Posterior vena cava (tissue), 2 donors: ENCODE measurements around the gene RASGEF1B. TPM values are rescaled to one million over a fixed set of nuclear protein-coding genes. Genes with fewer than 3 reads are reported as not detected.

Experiments used
- DNase-seq: peaks from one replicate; pipeline ENCODE4 v3.0.0-alpha.2; 2020; ENCODE audit warnings: low spot score
- intact Hi-C, 2 donors: fragments of 100-400 bp; cut with DNase I; formaldehyde crosslinking; loops; one replicate each; pipeline versions ENCODE4 v1.14.1 to v1.14.2; 2022 to 2023
- total RNA-seq, 2 donors: library from RNA; stranded (reverse); fragmentation: NEBNext Ultra II Directional; extraction: Animal tissue kit (Norgen Biotek cat#: 25700); gene quantifications; one replicate each; pipeline ENCODE4 v1.2.1, GENCODE V29; 2021
- donor health status: DM: yes; HTN: yes; CAD: no.
- donor health status: DM: yes; HTN: yes; CAD: no.

Gene RASGEF1B
- total RNA-seq, 2 donors from 2014 or later, result 7.5 to 12.9 TPM

DNA sequence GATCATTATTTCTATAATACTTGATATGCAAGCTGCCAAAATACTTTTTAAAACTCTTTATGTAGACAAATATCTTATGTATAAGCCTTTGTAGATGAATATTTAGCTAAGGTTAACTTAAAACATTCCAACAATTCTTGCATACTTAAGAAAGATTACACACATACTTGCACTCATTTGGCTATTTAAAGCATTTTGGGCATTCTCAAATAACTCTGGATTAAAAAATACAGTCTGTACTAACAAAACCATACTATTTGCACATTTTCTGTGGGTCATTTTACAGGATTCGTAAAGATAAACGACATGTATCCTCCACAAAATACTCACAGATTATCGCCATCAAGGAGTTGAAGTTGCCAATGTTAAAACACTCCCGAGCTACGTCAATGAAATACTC is 26.5 kb downstream of the RASGEF1B start:
- intact Hi-C loops, result no loop called here
- no peak for DNase-seq

- intact Hi-C loops, result no loop called here
- no peak for DNase-seq
Observed at GRCh38 chr4:81442484-81443085, 29.1 kb downstream of the RASGEF1B start.

DNA sequence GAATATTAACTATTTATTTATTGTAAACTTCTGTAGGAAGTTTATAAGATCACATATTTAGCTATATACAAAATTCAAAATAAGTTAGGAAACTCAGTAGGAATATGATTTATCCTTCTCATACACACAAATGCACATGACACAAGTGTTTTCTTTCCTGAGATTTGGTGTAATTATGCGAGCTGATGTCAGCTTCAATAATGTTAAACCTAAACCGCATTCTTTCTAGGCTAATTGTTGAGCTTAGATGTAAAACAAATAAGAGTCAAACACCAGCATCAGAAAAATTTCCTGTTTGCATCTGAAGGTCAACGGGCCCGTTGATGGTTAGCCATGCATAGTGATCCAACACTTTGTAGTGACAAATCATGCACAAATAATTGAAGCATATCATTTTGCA is 30.8 kb downstream of the RASGEF1B start:
- intact Hi-C loops, result no loop called here

GRCh38 chr4:81436941-81437574 is 34.6 kb downstream of the RASGEF1B start:
- DNase-seq, result no peak
- intact Hi-C loops, result no loop called here

More for the DNA sequence above, 30.8 kb downstream of the RASGEF1B start:
- no peak for DNase-seq

DNA sequence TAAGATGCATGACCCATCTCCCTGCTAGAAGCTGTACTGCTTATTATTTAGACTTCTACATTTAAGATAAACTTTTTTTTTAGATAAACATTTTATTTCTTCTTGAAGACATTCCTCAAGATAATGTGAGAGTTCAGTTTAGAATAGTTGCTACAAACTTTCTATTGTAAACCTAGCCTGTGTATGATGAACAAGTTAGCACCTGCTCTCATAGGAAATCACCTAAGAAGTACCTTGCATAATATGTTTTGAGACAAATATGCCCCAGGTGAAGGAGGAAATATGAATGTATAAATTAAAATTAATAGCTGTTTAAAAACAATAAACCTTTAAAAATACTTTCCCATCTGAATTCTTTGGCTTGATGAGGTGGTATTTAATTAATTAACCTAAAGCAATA is 35.6 kb downstream of the RASGEF1B start:
- no peak for DNase-seq
- intact Hi-C loops, result no loop called here

DNA sequence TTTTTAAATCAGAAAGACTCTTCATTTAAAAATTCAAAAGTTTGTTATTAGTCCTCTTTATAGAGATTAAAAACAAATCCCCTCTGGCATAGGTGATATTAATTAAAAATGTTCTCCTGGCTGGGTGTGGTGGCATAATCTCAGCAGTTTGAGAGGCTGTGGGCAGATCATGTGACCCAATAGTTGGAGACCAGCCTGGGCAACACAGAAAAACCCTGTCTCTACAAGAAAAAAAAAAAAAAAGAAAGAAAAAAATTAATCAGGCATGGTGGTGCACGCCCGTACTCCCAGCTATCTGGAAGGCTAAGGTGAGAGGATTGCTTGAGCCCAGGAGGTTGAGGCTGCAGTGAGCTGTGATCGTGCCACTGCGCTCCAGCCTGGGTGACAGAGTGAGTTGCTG is 38.9 kb downstream of the RASGEF1B start:
- intact Hi-C loops, result no loop called here
- DNase-seq, result no peak

- intact Hi-C loops, result no loop called here
- DNase-seq, result no peak
Observed at GRCh38 chr4:81431971-81432370, 39.7 kb downstream of the RASGEF1B start.

DNA sequence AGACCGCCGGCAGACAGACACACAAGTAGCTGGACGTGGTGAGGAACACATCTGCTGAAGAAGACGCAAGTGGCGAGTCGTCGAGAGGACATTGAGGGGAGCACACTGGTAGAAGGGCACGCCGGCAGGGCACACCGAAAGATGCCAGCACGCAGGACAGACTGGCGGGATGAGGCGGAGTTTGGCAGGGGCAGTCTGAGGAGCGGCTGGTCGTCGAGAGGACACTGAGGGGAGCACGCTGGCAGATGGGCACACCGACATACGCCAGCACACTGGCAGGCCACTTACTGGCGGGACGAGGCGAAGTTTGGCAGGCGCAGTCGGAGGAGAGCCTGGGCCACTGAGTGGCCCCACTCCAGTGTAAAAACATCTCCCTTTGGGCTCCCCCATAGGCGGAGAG is 42.1 kb downstream of the RASGEF1B start:
- DNase-seq, result no peak
- intact Hi-C loops, result no loop called here

GRCh38 chr4:81429031-81429430 is 42.7 kb downstream of the RASGEF1B start:
- no peak for DNase-seq
- intact Hi-C loops, result no loop called here

DNA sequence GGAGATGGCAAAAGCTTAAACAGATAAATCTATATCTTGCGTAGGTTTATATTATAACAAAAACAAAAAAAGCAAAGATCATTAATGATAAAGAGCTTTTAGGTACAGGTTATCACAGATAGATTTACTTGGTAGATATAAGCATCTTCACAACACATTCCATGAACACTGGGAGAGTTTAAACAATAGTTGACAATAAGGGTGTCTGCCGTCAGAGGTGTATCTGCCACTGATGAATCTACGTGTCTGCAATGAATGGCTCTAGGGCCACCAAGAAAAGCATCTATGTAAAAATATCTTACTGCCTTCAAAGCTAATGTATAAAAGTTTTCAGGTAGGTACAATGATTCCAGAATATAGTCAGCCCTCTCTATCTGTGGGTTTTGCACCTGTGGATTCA is 43.7 kb downstream of the RASGEF1B start:
- DNase-seq, result no peak
- intact Hi-C loops, result no loop called here

GRCh38 chr4:81427344-81427821 is 44.3 kb downstream of the RASGEF1B start:
- intact Hi-C loops, result no loop called here
- DNase-seq, result no peak

- DNase-seq, result no peak
- intact Hi-C loops, result no loop called here
Observed at GRCh38 chr4:81426770-81427289, 44.9 kb downstream of the RASGEF1B start.

- intact Hi-C loops, result no loop called here
- DNase-seq, result no peak
Observed at GRCh38 chr4:81424816-81425755, 46.6 kb downstream of the RASGEF1B start.

DNA sequence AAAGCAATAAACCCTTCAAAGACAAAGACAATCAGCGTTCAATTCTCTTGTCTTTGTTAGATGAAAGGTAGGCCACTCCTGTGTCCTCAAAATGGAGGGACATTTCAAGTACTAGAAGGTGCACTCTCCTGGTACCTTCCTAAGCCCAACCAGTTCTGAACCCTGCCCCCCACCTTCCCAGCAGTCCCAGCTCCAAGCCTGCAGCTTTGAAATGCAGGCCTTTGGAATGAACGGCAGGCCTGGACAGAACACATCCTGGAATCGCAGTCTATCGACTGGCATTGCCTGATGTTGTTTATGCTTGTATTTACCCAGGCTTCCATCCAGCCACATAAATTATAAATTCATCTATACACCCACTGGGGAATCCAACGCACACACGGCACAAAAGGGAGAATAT is 47.4 kb downstream of the RASGEF1B start:
- intact Hi-C loops, result no loop called here
- DNase-seq, result no peak

DNA sequence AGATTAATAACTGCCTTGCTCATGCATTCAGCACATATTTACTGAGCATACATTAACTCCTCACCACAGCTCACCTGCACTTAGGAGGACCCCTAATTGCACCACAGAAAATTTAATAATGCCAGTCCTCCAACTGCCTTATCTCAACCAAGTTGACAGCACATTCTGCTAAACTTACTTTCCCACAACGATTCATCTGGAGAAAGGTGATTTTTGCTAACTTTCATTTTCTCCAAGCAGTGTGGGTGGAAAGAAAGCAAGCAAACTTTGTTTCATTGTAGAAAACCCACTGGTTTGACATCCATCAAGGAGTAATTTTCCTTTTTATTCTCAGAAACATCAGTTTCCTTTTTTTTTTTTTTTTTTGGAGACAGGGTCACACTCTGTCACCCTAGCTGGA is 49.1 kb downstream of the RASGEF1B start:
- intact Hi-C loops, result no loop called here
- DNase-seq, result no peak

- no peak for DNase-seq
- intact Hi-C loops, result no loop called here
Observed at GRCh38 chr4:81421346-81422218, 50.1 kb downstream of the RASGEF1B start.

DNA sequence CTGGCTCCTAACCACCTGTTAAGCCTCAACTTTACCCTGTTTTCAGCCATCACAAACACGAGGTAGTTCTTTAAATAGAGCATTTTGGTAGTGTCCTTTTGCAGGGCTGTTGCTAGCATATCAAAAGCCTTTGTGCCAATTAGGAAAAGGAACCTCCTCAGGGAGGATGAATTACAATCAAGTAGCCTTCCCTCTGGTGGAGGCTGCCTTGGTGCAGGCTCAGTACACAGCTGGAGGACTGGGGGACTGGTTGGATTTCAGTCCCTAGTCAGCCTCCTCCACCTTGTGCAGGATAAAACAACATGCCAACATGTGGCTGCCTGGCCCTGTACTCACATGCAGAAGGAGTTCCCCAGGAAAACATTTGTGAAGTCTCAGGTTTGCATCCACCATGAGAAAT is 53.1 kb downstream of the RASGEF1B start:
- intact Hi-C loops, result no loop called here
- DNase-seq, result no peak

DNA sequence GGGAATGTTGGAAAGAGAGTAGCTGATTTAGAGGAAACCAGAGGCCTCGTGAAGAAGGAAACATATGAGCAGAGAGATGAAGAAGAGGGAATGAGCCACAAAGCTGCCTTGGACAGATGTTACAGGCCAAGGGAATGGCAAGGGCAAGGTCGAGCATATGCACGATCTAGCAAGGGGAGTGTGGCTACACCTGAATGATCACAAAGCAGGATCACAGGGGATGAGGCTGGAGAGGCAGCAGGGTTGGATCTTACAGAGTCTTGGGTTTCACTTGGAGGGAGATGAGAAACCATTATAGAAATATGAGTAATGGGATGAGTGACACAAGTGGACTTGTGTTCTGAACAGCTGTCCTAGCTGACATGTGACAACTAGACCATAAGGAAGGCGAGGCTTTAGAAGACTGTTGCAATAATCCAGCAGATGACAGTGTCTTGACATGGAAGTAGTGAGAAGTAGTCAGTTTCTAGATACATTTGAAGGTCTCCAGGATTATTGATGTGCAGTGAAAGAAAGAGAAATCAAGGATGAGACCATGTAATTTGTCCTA is 58.7 kb downstream of the RASGEF1B start:
- intact Hi-C loops, result no loop called here
- no peak for DNase-seq

GRCh38 chr4:81410680-81411079 is 61.0 kb downstream of the RASGEF1B start:
- DNase-seq, result no peak
- intact Hi-C loops, result no loop called here
